T-helper 2 cell treated with Interferon-gamma antibody and Interleukin-4, amounts not matched to agents 5 μg/mL and 100 μg/mL, for 36 hours (primary cell): Measurements from ENCODE around the gene R3HDM4.
"Not testable (repeated sequence)": the region's sequence is repeated elsewhere in the genome, so short reads cannot be mapped to it uniquely, and the experiment has no call there.

ENCODE experiments used
- DNase-seq: peaks from one replicate; pipeline ENCODE4 v3.0.0; 2021; ENCODE audit warnings: low spot score
- H3K27ac Mint-ChIP-seq: one replicate; pipeline ENCODE4 v1.8.0; 2021; ENCODE audit warnings: mild to moderate bottlenecking, mixed read lengths
- H3K27me3 Mint-ChIP-seq: one replicate; pipeline ENCODE4 v1.8.0; 2021; ENCODE audit warnings: low read depth, mixed read lengths
- H3K36me3 Mint-ChIP-seq: one replicate; pipeline ENCODE4 v1.8.0; 2021; ENCODE audit warnings: low read depth, mixed read lengths
- H3K4me1 Mint-ChIP-seq: one replicate; pipeline ENCODE4 v1.8.0; 2021; ENCODE audit warnings: low read depth, mixed read lengths
- H3K4me3 Mint-ChIP-seq: one replicate; pipeline ENCODE4 v1.8.0; 2022; ENCODE audit warnings: mild to moderate bottlenecking, moderate library complexity, mixed read lengths
- H3K9me3 Mint-ChIP-seq: one replicate; pipeline ENCODE4 v1.8.0; 2021; ENCODE audit warnings: mixed read lengths

Gene R3HDM4

DNA sequence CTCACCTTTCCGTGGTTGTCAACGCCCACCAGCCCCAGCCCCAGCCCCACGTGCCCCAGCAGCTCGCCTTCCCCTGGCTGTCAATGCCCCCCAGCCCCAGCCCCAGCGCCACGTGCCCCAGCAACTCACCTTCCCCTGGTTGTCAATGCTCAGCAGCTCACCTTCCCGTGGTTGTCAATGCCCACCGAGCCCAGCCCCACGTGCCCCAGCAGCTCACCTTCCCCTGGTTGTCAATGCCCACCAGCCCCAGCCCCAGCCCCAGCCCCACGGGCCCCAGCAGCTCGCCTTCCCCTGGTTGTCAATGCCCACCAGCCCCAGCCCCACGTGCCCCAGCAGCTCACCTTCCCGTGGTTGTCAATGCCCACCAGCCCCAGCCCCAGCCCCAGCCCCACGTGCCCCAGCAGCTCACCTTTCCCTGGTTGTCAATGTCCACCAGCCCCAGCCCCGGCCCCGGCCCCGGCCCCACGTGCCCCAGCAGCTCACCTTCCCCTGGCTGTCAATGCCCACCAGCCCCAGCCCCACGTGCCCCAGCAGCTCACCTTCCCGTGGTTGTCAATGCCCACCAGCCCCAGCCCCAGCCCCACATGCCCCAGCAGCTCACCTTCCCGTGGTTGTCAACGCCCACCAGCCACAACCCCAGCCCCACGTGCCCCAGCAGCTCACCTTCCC lies 34.9 kb downstream of the R3HDM4 start:
- H3K36me3 Mint-ChIP-seq = peaks cover 12% of the 10 kb centered on the region
- H3K4me1 Mint-ChIP-seq, H3K27ac Mint-ChIP-seq, H3K4me3 Mint-ChIP-seq, H3K27me3 Mint-ChIP-seq, DNase-seq, H3K9me3 Mint-ChIP-seq: not testable (repeated sequence)

- Mint-ChIP-seq H3K27ac (no peak overlapping the region), H3K27me3 (no peaks in the 10 kb centered on the region), H3K36me3 (peaks cover 12% of the 10 kb centered on the region), H3K9me3 (no peaks in the 10 kb centered on the region), H3K4me3 (no peak overlapping the region), H3K4me1 (peaks cover 5% of the 10 kb centered on the region)
- no peak for DNase-seq
Measured at GRCh38 chr19:876780-877314, 36.2 kb downstream of the R3HDM4 start.

DNA sequence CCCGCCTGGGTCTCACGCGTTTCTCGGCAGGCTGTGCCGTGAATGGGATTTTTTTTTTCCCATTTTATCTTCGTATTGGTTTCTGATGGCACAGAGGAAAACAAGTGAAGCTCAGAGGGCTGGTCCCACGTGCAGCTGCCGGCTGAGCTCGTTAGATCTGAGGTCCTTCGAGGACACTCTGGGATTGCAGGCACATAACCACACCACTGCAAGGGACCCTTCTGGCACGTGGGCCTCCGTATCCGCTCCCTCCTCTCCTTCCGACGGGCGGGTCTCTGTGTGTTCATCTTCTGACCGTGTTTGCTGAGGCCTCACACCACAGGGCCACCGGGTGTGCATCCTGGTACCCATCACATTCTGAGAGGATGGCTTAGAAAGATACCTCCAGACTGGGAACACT lies 36.9 kb downstream of the R3HDM4 start:
- no peak for DNase-seq
- Mint-ChIP-seq H3K27me3 (no peaks in the 10 kb centered on the region), H3K27ac (no peak overlapping the region), H3K4me3 (no peak overlapping the region), H3K9me3 (no peaks in the 10 kb centered on the region), H3K4me1 (peaks cover 5% of the 10 kb centered on the region), H3K36me3 (peaks cover 9% of the 10 kb centered on the region)

DNA sequence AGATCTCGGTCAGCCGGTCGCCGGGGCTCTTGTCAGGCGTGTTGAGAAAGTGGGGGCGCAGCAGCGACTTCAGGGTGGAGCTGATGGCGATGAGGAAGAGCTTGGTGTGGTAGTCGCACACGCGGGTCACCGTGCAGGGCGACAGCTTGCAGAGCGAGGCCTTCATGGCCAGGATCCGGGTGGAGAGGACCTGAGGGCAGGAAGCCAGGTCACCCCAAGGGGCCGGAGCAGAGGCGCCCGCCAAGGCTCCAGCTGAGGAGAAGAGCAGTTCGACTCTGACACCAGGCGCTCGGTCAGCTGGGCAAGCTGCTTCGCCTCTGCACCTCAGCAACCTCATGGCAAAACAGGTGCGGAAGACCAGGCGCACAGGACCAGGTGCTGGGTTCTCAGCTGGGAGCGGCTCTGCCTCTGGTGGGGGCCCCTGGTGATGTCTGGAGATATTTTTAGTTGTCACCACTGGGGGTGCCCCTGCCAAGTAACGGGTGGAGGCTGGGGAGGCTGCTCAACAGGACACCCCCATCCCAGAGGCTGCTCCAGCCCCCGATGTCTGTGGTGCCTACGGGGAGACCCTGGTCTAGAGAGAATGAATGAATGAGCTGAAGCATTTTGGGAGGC lies 37.6 kb downstream of the R3HDM4 start:
- DNase-seq = no peak
- Mint-ChIP-seq H3K9me3 (no peaks in the 10 kb centered on the region), H3K4me3 (no peak overlapping the region), H3K4me1 (peaks cover 5% of the 10 kb centered on the region), H3K36me3 (peaks cover 10% of the 10 kb centered on the region), H3K27me3 (no peaks in the 10 kb centered on the region), H3K27ac (no peak overlapping the region)

GRCh38 chr19:873561-874041 lies 39.4 kb downstream of the R3HDM4 start:
- H3K4me1 Mint-ChIP-seq = peaks cover 5% of the 10 kb centered on the region
- no peak for DNase-seq
- H3K4me3 Mint-ChIP-seq = no peak overlapping the region
- H3K27me3 Mint-ChIP-seq = no peaks in the 10 kb centered on the region
- peaks cover 13% of the 10 kb centered on the region for H3K36me3 Mint-ChIP-seq
- no peaks in the 10 kb centered on the region for H3K9me3 Mint-ChIP-seq
- H3K27ac Mint-ChIP-seq = no peak overlapping the region

- no peaks in the 10 kb centered on the region for H3K27me3 Mint-ChIP-seq
- peaks cover 15% of the 10 kb centered on the region for H3K36me3 Mint-ChIP-seq
- peak overlapping the region; percentile 86 for H3K27ac Mint-ChIP-seq
- peak overlapping the region; percentile 52 for H3K4me3 Mint-ChIP-seq
- H3K4me1 Mint-ChIP-seq = peaks cover 5% of the 10 kb centered on the region
- H3K9me3 Mint-ChIP-seq = no peaks in the 10 kb centered on the region
- peak; percentile 52 for DNase-seq
Measured at GRCh38 chr19:873084-873483, 39.9 kb downstream of the R3HDM4 start.

GRCh38 chr19:872266-872951 lies 40.6 kb downstream of the R3HDM4 start:
- peak overlapping the region; percentile 84 for H3K4me3 Mint-ChIP-seq
- H3K27me3 Mint-ChIP-seq = no peaks in the 10 kb centered on the region
- H3K27ac Mint-ChIP-seq = peak overlapping the region; percentile 92
- H3K36me3 Mint-ChIP-seq = peaks cover 17% of the 10 kb centered on the region
- no peaks in the 10 kb centered on the region for H3K9me3 Mint-ChIP-seq
- H3K4me1 Mint-ChIP-seq = peaks cover 5% of the 10 kb centered on the region
- peak; percentile 78 for DNase-seq

GRCh38 chr19:871446-872265 lies 41.4 kb downstream of the R3HDM4 start:
- peaks cover 19% of the 10 kb centered on the region for H3K36me3 Mint-ChIP-seq
- H3K27ac Mint-ChIP-seq = peak overlapping the region; percentile 92
- H3K4me3 Mint-ChIP-seq = peak overlapping the region; percentile 84
- no peaks in the 10 kb centered on the region for H3K27me3 Mint-ChIP-seq
- DNase-seq = no peak
- no peaks in the 10 kb centered on the region for H3K9me3 Mint-ChIP-seq
- peaks cover 5% of the 10 kb centered on the region for H3K4me1 Mint-ChIP-seq

DNA sequence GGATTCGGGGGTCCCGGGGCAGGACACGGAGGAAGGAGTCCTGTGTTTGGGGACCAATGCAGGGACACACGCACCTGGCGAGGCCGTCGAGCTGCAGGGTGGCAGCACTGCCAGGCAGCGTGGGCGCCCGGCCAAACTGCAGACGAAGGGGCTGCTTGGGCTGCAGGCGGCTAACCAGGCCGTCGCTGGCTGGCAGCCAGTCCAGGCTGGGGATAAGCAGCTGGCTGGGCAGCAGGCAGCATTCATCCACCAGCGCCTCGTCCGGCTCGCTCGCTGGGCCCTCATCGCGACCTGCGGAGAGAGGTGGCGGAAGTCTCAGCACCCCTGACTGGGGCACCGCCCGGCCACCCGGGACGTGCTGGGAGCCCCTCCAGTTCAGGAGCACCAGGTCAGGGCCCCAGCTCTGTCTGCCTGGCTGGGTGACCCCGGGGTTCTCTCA lies 42.0 kb downstream of the R3HDM4 start:
- Mint-ChIP-seq H3K4me1 (peaks cover 5% of the 10 kb centered on the region), H3K9me3 (no peaks in the 10 kb centered on the region), H3K27ac (no peak overlapping the region), H3K27me3 (no peaks in the 10 kb centered on the region), H3K4me3 (no peak overlapping the region), H3K36me3 (peaks cover 19% of the 10 kb centered on the region)
- no peak for DNase-seq

- Mint-ChIP-seq H3K27me3 (no peaks in the 10 kb centered on the region), H3K36me3 (peaks cover 21% of the 10 kb centered on the region), H3K4me3 (peak overlapping the region; percentile 22), H3K9me3 (no peaks in the 10 kb centered on the region), H3K4me1 (peaks cover 5% of the 10 kb centered on the region), H3K27ac (peak overlapping the region; percentile 68)
- no peak for DNase-seq
Measured at GRCh38 chr19:870314-870713, 42.7 kb downstream of the R3HDM4 start.

- DNase-seq = no peak
- no peak overlapping the region for H3K4me3 Mint-ChIP-seq
- no peak overlapping the region for H3K27ac Mint-ChIP-seq
- no peaks in the 10 kb centered on the region for H3K9me3 Mint-ChIP-seq
- no peaks in the 10 kb centered on the region for H3K27me3 Mint-ChIP-seq
- H3K36me3 Mint-ChIP-seq = peaks cover 21% of the 10 kb centered on the region
- peaks cover 5% of the 10 kb centered on the region for H3K4me1 Mint-ChIP-seq
Measured at GRCh38 chr19:869245-870177, 43.5 kb downstream of the R3HDM4 start.

- Mint-ChIP-seq H3K4me3 (no peak overlapping the region), H3K4me1 (peaks cover 8% of the 10 kb centered on the region), H3K36me3 (peaks cover 21% of the 10 kb centered on the region), H3K9me3 (no peaks in the 10 kb centered on the region), H3K27me3 (no peaks in the 10 kb centered on the region), H3K27ac (peak overlapping the region; percentile 15)
- no peak for DNase-seq
Measured at GRCh38 chr19:868458-869244, 44.4 kb downstream of the R3HDM4 start.
